OCI-LY3 (cell line): ENCODE measurements around the gene PNMA6F.

ENCODE experiments used
- EZH2phosphoT487 ChIP-seq: fragments of 200-600 bp; shearing (Covaris generic); IDR thresholded peaks from 2 replicates; pipeline ENCODE4 v1.6.1; 2018; ENCODE audit warnings: antibody characterized with exemption, mixed run types, low read depth
- TF ChIP-seq, protein P1 (sequence below): fragments of 200-600, 300-600 bp; sonication (generic); IDR thresholded peaks from 2 replicates; pipeline ENCODE4 v1.5.1; 2014; ENCODE audit warnings: antibody characterized with exemption, low read length, low read depth

- TF ChIP-seq, protein P1, sequence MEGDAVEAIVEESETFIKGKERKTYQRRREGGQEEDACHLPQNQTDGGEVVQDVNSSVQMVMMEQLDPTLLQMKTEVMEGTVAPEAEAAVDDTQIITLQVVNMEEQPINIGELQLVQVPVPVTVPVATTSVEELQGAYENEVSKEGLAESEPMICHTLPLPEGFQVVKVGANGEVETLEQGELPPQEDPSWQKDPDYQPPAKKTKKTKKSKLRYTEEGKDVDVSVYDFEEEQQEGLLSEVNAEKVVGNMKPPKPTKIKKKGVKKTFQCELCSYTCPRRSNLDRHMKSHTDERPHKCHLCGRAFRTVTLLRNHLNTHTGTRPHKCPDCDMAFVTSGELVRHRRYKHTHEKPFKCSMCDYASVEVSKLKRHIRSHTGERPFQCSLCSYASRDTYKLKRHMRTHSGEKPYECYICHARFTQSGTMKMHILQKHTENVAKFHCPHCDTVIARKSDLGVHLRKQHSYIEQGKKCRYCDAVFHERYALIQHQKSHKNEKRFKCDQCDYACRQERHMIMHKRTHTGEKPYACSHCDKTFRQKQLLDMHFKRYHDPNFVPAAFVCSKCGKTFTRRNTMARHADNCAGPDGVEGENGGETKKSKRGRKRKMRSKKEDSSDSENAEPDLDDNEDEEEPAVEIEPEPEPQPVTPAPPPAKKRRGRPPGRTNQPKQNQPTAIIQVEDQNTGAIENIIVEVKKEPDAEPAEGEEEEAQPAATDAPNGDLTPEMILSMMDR = no peak
- no peak for TF ChIP-seq EZH2phosphoT487
Observed at GRCh38 chrX:153338836-153339235, 17.3 kb upstream of the PNMA6F start.
